Raji (cell line): ENCODE data around the gene EPSTI1.

Experiments
- POLR2A ChIP-seq: IDR thresholded peaks from 2 replicates; pipeline ENCODE4 v1.6.1; 2011; ENCODE audit warnings: low read depth, low read length, control low read depth; ENCODE audit not compliant: insufficient read depth

EPSTI1 gene

DNA sequence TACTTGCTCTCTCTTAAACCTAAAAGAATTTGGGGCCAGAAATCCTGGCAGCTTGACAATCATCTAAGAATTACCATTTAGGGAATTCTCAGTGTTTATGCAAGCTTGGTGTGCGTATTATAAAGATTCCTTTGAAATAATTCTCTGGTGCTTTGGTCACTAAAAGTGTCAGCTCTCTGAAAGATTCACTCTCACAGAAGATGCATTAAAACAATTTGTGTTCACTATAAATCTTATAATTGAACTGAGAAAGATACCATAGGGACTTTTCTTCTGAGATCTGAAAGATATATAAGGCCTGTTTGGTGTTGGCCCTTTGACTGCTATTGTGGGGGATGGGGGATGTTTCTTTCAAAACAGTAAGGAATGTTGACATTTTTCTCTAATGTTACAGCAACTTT lies 27.3 kb downstream of the EPSTI1 start:
- TF ChIP-seq POLR2A = no peak

DNA sequence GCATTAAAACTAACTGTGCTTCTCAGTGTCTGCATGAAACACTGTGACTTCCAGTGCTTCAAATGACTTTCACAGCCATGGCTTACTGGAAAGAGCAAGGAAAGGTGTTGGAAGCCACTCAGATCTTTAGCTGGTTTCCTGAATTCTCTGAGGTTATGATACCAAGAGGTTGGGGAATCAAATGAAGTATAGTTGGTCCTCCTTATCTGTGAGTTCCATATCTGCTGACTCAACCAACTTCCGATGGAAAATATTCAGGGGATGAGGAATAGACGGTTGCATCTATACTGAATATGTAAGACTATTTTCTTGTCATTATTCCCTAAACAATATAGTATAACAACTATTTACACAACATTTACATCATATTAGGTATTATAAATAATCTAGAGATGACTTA lies 32.4 kb downstream of the EPSTI1 start:
- no peak for TF ChIP-seq POLR2A

DNA sequence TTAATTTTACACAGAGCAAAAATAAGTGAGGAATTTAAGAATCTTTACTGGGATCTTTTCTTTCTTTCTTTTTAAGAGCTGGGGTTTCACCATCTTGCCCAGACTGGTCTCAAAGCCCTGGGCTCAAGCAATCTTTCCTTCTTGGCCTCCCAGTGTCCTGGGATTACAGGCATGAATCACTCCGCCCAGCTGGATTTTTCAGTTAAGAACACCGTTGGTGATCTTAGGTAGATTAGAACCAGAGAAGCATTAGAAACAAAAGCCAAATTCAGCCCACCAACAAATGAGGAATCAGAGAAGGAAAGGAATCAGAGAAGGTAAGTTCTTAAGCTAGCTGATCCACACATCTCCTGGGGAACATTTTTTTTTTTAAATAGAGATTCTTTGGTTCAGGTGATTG lies 34.2 kb downstream of the EPSTI1 start:
- no peak for TF ChIP-seq POLR2A

- no peak for TF ChIP-seq POLR2A
These were observed 41.9 kb downstream of the EPSTI1 start for GRCh38 chr13:42950181-42950580.

GRCh38 chr13:42947925-42948324 lies 44.1 kb downstream of the EPSTI1 start:
- no peak for TF ChIP-seq POLR2A

DNA sequence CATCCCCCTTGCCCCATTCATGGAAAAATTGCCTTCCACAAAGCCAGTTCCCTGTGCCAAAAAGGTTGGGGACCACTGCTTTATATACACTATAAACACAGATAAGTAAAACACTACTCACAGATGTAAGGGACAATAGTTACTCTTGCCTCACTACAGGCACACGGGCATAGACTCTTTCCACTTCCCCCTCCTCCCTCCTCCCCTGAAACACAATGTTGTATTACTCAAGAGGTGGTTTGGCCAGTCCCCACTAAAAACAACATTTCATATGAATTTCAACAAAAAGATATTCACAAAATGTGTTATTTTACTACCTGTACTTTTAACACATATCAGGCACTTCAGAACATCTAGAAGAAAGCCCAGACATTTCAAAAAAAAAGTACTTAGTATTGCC lies 45.1 kb downstream of the EPSTI1 start:
- no peak for TF ChIP-seq POLR2A

GRCh38 chr13:42929886-42930535 lies 62.0 kb downstream of the EPSTI1 start:
- no peak for TF ChIP-seq POLR2A

DNA sequence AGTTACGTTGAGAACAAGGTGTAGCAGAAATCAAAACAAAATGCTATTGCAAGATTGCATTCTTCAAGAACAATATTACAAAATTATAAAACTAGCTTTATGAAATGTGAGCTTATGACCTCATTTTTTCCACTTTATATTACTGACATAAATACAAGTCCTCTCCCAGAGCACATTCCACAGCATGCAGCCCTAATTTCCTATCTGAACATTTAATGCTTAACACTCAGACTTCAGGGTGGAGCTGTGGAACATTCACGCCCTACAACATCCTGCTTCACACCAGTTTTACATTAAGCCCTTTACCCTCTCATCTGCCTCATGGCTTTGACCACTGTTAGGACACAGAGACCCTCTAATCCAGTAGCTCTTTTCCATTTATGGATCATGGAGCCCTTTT lies 65.5 kb downstream of the EPSTI1 start:
- TF ChIP-seq POLR2A = no peak

- TF ChIP-seq POLR2A = no peak
These were observed 66.0 kb downstream of the EPSTI1 start for GRCh38 chr13:42926043-42926442.

DNA sequence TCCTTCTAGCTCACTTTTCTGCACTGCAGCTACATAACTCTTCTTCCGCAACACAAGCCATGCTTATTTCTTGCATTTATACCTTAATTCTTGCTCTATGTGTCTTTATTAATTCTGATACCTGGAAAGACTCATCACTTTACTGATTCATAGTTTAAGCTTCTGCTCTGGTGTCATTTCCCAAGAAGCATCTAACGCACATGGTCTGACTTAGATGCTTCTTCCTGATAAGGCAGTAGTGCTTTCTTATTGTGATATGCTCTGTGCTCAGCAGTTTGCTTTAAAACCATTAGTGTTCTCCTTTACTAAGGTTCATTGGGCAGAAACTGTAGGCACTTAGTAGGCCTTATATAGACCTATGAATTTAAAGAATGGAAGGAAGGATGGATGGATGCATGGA lies 66.4 kb downstream of the EPSTI1 start:
- TF ChIP-seq POLR2A = no peak

- TF ChIP-seq POLR2A = no peak
These were observed 67.7 kb downstream of the EPSTI1 start for GRCh38 chr13:42924344-42924743.

DNA sequence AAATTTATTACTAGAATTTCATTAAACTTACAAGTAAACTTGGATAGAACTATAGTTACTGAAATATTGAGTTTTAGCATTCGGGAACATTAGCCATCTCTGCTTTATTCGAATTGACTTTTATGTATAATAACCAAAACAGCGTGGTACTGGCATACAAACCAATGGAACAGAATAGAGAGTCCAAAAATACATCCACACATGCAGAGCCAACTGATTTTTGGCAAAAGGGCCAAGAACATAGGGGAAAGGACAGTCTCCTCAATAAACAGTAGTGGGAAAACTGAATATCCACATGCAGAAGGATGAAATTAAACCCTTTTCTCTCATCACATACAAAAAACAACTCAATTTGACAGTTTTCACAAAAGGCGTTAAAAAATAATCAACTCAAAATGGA lies 84.3 kb downstream of the EPSTI1 start:
- TF ChIP-seq POLR2A = no peak

DNA sequence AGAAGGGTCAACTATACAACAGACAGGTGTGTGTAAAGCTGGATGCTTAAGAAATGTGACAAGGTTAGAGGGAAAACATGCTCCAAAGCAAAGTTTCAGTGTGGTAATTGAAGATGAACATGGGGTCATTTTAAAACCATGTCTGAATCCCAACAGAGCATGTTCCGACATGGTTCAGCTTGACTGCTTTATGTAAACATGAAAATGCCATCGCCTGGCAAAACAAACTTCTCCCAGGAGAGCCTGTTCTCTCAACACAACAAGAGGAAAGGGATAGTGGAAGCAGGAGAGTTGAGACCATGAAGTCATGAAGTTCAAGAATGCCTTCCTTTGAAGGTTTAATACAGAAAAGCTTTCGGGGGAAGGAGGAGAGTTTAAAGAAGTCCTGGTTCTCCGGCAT lies 85.8 kb downstream of the EPSTI1 start:
- TF ChIP-seq POLR2A = no peak

- TF ChIP-seq POLR2A = no peak
These were observed 86.5 kb downstream of the EPSTI1 start for GRCh38 chr13:42905579-42905978.

- no peak for TF ChIP-seq POLR2A
These were observed 92.8 kb downstream of the EPSTI1 start for GRCh38 chr13:42899266-42899665.

GRCh38 chr13:42895776-42896175 lies 96.3 kb downstream of the EPSTI1 start:
- TF ChIP-seq POLR2A = no peak

GRCh38 chr13:42894765-42895243 lies 97.2 kb downstream of the EPSTI1 start:
- TF ChIP-seq POLR2A = no peak

GRCh38 chr13:42893214-42893671 lies 98.8 kb downstream of the EPSTI1 start:
- no peak for TF ChIP-seq POLR2A

DNA sequence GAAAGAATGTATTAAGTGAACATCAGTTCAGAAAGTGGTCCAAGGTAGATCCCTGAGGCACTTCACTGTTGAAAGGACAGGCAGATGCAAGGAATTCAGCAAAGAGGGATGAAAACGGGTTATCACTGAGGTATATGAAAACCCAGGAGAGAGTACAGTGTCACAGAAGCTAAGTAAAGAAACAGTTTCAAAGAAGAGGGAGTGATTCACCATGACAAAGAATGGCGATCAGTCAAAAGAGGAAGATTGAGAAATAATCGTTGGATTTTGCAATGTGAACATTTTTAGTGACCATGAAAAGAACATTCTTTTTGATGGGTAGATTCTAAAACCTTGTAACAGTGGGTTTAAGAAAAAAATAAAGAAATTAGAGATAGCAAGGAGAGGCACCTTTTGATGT lies 99.3 kb downstream of the EPSTI1 start:
- no peak for TF ChIP-seq POLR2A
